Measurements from ENCODE around the gene TBC1D3B. TPM values are rescaled to one million over a fixed set of nuclear protein-coding genes. Genes with fewer than 3 reads are reported as not detected.
"Not testable (repeated sequence)": the region's sequence is repeated elsewhere in the genome, so short reads cannot be mapped to it uniquely, and the experiment has no call there.

Gene TBC1D3B
- total and polyA plus RNA-seq, 2 donors = 1.3 to 3.9 TPM

DNA sequence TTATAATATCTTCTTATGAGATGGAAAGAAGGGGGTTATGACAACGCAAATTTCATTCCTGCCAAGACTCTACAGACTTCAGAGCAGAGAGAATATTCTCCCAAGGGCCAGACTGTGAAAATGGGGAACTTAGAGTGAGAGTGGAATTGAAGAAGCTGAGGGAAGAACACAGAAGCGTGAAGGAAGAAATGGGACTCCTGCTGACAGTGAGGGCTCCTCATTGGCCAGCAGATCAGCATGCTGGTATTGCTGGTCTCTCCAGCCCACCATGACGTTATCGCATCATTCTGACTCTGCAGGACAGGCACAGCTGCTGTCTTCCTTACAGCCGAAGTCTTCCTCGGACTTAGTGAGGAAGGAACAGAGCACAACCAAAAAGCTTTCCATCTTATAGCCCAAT is 48.5 kb downstream of the TBC1D3B start:
- Histone ChIP-seq H3K4me3 (ENCODE audit: low read length in 2 of 2) (no peak overlapping the region), H3K4me1 (ENCODE audit: control insufficient read depth in 2 of 2, insufficient read depth in 2 of 2, low read length in 2 of 2) (no peaks in the 10 kb centered on the region), H3K27me3 (ENCODE audit: control insufficient read depth in 2 of 2, insufficient read depth in 1 of 2, low read length in 1 of 2) (peaks cover 0 to 3% of the 10 kb centered on the region in 2 donors), H3K27ac (ENCODE audit: low read depth in 1 of 2, low read length in 1 of 2) (no peak overlapping the region), H3K9me3 (ENCODE audit: control insufficient read depth in 2 of 2, insufficient read depth in 1 of 2, low read length in 1 of 2) (peaks cover 6 to 17% of the 10 kb centered on the region in 2 donors), H3K36me3 (ENCODE audit: control insufficient read depth in 2 of 2, insufficient read depth in 2 of 2, low read length in 1 of 2) (no peaks in the 10 kb centered on the region)
- DNase-seq (ENCODE audit: low read depth in 6 of 9, low spot score in 9 of 9) = no peak
- WGBS = 92% methylated on average over 6 of the region's 6 CpGs

- no peak for DNase-seq (ENCODE audit: low read depth in 6 of 9, low spot score in 9 of 9)
- Histone ChIP-seq H3K27ac (ENCODE audit: low read depth in 1 of 2, low read length in 1 of 2) (no peak overlapping the region), H3K4me3 (ENCODE audit: low read length in 2 of 2) (no peak overlapping the region), H3K4me1 (ENCODE audit: control insufficient read depth in 2 of 2, insufficient read depth in 2 of 2, low read length in 2 of 2) (no peaks in the 10 kb centered on the region), H3K9me3 (ENCODE audit: control insufficient read depth in 2 of 2, insufficient read depth in 1 of 2, low read length in 1 of 2) (peaks cover 6 to 17% of the 10 kb centered on the region in 2 donors), H3K36me3 (ENCODE audit: control insufficient read depth in 2 of 2, insufficient read depth in 2 of 2, low read length in 1 of 2) (no peaks in the 10 kb centered on the region), H3K27me3 (ENCODE audit: control insufficient read depth in 2 of 2, insufficient read depth in 1 of 2, low read length in 1 of 2) (peaks cover 0 to 3% of the 10 kb centered on the region in 2 donors)
- WGBS = 83% methylated on average over 7 of the region's 7 CpGs
Measured at GRCh38 chr17:36127199-36127893, 49.1 kb downstream of the TBC1D3B start.

DNA sequence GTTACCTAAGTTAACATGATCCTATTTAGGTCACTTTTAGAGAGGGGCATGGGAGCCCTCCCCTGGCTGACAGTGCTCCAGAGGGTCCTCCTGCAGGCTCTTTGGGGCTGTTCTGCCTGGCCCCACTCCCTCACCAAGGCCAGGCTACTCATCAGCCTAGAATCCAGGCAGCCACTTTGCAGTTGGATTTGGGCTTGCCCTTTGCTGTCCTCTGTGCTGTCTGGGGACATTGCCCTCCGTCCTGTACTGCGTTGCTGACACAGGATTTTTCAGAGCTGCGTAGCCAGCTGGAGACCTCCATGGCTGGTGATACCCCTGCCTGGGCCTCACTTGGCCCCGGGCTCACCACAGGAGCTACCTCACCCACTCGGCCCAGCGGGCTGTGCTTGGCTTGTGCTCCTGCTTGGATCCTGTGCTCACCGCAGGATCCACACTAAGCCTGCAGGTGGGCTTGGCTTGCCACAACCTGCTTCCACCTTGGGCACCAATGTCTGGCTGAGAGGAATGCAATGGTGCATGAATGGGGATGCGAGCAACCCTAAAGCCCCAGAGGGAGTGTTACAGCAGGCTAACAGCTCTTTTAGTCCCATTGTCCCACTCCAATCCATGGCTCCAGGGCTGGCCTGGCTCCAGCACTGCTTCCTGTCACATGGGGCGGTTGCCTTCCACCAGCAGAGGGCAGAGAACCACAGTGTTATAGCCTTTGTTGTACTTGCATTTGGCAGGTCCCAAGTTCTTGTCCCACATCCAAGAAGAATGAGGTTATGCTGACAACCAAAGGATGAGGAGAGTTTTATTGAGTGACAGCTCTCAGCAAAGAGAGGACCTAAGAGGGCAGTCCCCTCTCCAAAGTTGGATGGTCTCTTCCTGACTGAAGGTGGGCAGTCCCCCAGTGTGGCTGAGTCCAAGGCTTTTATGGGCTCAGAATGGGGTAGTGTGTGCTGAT is 51.3 kb downstream of the TBC1D3B start:
- Histone ChIP-seq H3K36me3 (ENCODE audit: control insufficient read depth in 2 of 2, insufficient read depth in 2 of 2, low read length in 1 of 2) (no peaks in the 10 kb centered on the region), H3K4me3 (ENCODE audit: low read length in 2 of 2) (no peak overlapping the region), H3K9me3 (ENCODE audit: control insufficient read depth in 2 of 2, insufficient read depth in 1 of 2, low read length in 1 of 2) (peaks cover 6 to 17% of the 10 kb centered on the region in 2 donors), H3K4me1 (ENCODE audit: control insufficient read depth in 2 of 2, insufficient read depth in 2 of 2, low read length in 2 of 2) (no peaks in the 10 kb centered on the region), H3K27me3 (ENCODE audit: control insufficient read depth in 2 of 2, insufficient read depth in 1 of 2, low read length in 1 of 2) (peaks cover 0 to 3% of the 10 kb centered on the region in 2 donors), H3K27ac (ENCODE audit: low read depth in 1 of 2, low read length in 1 of 2) (no peak overlapping the region)
- 88% methylated on average over 9 of the region's 9 CpGs for WGBS
- no peak for DNase-seq (ENCODE audit: low read depth in 6 of 9, low spot score in 9 of 9)

DNA sequence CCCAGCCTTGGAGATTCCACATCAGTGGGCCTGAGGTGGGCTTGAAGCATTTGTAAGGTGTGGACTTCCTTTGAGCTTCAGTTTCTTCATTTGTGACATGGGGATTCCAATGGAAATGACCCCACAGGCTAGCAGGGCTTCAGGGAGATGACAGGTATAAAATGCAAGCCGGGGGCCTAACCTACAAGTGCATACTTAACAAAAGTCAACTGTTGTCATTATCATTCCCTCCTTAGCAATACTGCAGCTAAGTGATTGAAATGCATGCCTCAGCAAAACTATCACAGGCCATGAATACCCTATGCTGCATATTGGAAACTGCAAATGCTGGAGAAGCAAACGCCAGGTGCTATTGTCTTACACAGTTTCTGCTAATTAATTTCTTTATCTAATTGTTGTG is 53.0 kb downstream of the TBC1D3B start:
- Histone ChIP-seq H3K36me3 (ENCODE audit: control insufficient read depth in 2 of 2, insufficient read depth in 2 of 2, low read length in 1 of 2) (no peaks in the 10 kb centered on the region), H3K27me3 (ENCODE audit: control insufficient read depth in 2 of 2, insufficient read depth in 1 of 2, low read length in 1 of 2) (peaks cover 0 to 3% of the 10 kb centered on the region in 2 donors)
- WGBS = 94% methylated on average over 2 of the region's 2 CpGs

GRCh38 chr17:36121099-36121498 is 55.3 kb downstream of the TBC1D3B start:
- not testable (repeated sequence) for H3K27me3 ChIP-seq (ENCODE audit: control insufficient read depth in 2 of 2, insufficient read depth in 1 of 2, low read length in 1 of 2); H3K36me3 ChIP-seq (ENCODE audit: control insufficient read depth in 2 of 2, insufficient read depth in 2 of 2, low read length in 1 of 2); DNase-seq (ENCODE audit: low read depth in 6 of 9, low spot score in 9 of 9); H3K27ac ChIP-seq (ENCODE audit: low read depth in 1 of 2, low read length in 1 of 2); H3K4me1 ChIP-seq (ENCODE audit: control insufficient read depth in 2 of 2, insufficient read depth in 2 of 2, low read length in 2 of 2); H3K4me3 ChIP-seq (ENCODE audit: low read length in 2 of 2)
- WGBS = 76% methylated on average over 6 of the region's 6 CpGs
- peaks cover 5 to 15% of the 10 kb centered on the region in 2 donors for H3K9me3 ChIP-seq (ENCODE audit: control insufficient read depth in 2 of 2, insufficient read depth in 1 of 2, low read length in 1 of 2)

More for the DNA sequence above, 53.0 kb downstream of the TBC1D3B start:
- Histone ChIP-seq H3K9me3 (ENCODE audit: control insufficient read depth in 2 of 2, insufficient read depth in 1 of 2, low read length in 1 of 2) (peaks cover 6 to 17% of the 10 kb centered on the region in 2 donors), H3K4me1 (ENCODE audit: control insufficient read depth in 2 of 2, insufficient read depth in 2 of 2, low read length in 2 of 2) (no peaks in the 10 kb centered on the region), H3K4me3 (ENCODE audit: low read length in 2 of 2) (no peak overlapping the region), H3K27ac (ENCODE audit: low read depth in 1 of 2, low read length in 1 of 2) (no peak overlapping the region)
- no peak for DNase-seq (ENCODE audit: low read depth in 6 of 9, low spot score in 9 of 9)

DNA sequence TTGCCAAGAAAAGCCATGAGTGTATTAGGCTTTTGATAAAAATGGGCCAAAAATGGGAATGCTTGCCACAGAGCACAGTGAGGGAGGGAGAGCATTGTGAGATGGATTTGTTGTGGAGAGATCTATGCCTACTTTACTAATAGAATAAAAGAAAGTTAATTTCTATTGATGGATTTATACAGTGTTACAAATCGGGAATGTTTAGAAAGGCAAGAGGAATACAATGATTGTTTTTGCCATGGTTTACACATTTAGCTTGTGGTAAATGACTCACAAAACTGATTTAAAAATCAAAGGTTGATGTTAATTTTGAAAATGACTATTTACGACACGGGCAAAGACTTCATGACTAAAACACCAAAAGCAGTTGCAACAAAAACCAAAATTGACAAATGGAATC is 56.2 kb downstream of the TBC1D3B start:
- no peaks in the 10 kb centered on the region for H3K4me1 ChIP-seq (ENCODE audit: control insufficient read depth in 2 of 2, insufficient read depth in 2 of 2, low read length in 2 of 2)
- DNase-seq (ENCODE audit: low read depth in 6 of 9, low spot score in 9 of 9) = no peak
- peaks cover 0 to 3% of the 10 kb centered on the region in 2 donors for H3K27me3 ChIP-seq (ENCODE audit: control insufficient read depth in 2 of 2, insufficient read depth in 1 of 2, low read length in 1 of 2)
- peaks cover 1 to 7% of the 10 kb centered on the region in 2 donors for H3K9me3 ChIP-seq (ENCODE audit: control insufficient read depth in 2 of 2, insufficient read depth in 1 of 2, low read length in 1 of 2)
- no peaks in the 10 kb centered on the region for H3K36me3 ChIP-seq (ENCODE audit: control insufficient read depth in 2 of 2, insufficient read depth in 2 of 2, low read length in 1 of 2)
- 77% methylated on average over 3 of the region's 3 CpGs for WGBS
- no peak overlapping the region for H3K27ac ChIP-seq (ENCODE audit: low read depth in 1 of 2, low read length in 1 of 2)
- no peak overlapping the region for H3K4me3 ChIP-seq (ENCODE audit: low read length in 2 of 2)

GRCh38 chr17:36118477-36119353 is 57.7 kb downstream of the TBC1D3B start:
- Histone ChIP-seq H3K9me3 (ENCODE audit: control insufficient read depth in 2 of 2, insufficient read depth in 1 of 2, low read length in 1 of 2) (no peaks in the 10 kb centered on the region), H3K27ac (ENCODE audit: low read depth in 1 of 2, low read length in 1 of 2) (no peak overlapping the region), H3K36me3 (ENCODE audit: control insufficient read depth in 2 of 2, insufficient read depth in 2 of 2, low read length in 1 of 2) (no peaks in the 10 kb centered on the region), H3K4me1 (ENCODE audit: control insufficient read depth in 2 of 2, insufficient read depth in 2 of 2, low read length in 2 of 2) (no peaks in the 10 kb centered on the region), H3K27me3 (ENCODE audit: control insufficient read depth in 2 of 2, insufficient read depth in 1 of 2, low read length in 1 of 2) (no peaks in the 10 kb centered on the region), H3K4me3 (ENCODE audit: low read length in 2 of 2) (no peak overlapping the region)
- DNase-seq (ENCODE audit: low read depth in 6 of 9, low spot score in 9 of 9) = no peak
- 96% methylated on average over 12 of the region's 12 CpGs for WGBS

GRCh38 chr17:36117505-36118382 is 58.7 kb downstream of the TBC1D3B start:
- 61% methylated on average over 5 of the region's 5 CpGs for WGBS
- Histone ChIP-seq H3K36me3 (ENCODE audit: control insufficient read depth in 2 of 2, insufficient read depth in 2 of 2, low read length in 1 of 2) (no peaks in the 10 kb centered on the region), H3K4me3 (ENCODE audit: low read length in 2 of 2) (no peak overlapping the region), H3K4me1 (ENCODE audit: control insufficient read depth in 2 of 2, insufficient read depth in 2 of 2, low read length in 2 of 2) (no peaks in the 10 kb centered on the region), H3K27me3 (ENCODE audit: control insufficient read depth in 2 of 2, insufficient read depth in 1 of 2, low read length in 1 of 2) (no peaks in the 10 kb centered on the region), H3K9me3 (ENCODE audit: control insufficient read depth in 2 of 2, insufficient read depth in 1 of 2, low read length in 1 of 2) (no peaks in the 10 kb centered on the region), H3K27ac (ENCODE audit: low read depth in 1 of 2, low read length in 1 of 2) (no peak overlapping the region)
- no peak for DNase-seq (ENCODE audit: low read depth in 6 of 9, low spot score in 9 of 9)
